NCI-H1092 treated with DMSO at 0.1 percent for 48 hours (cell line): ENCODE data around the gene TM9SF3.
"Not testable (repeated sequence)": the region's sequence is repeated elsewhere in the genome, so short reads cannot be mapped to it uniquely, and the experiment has no call there.

ENCODE experiments used
- DNase-seq: peaks from one replicate; lab custom pipeline; 2025; lab: John Stamatoyannopoulos, UW

TM9SF3 gene

GRCh38 chr10:96600337-96600736 is 13.5 kb upstream of the TM9SF3 start:
- DNase-seq, result no peak

- DNase-seq, result no peak
Observed at GRCh38 chr10:96598846-96599245, 12.0 kb upstream of the TM9SF3 start.

GRCh38 chr10:96596422-96597407 is 9.9 kb upstream of the TM9SF3 start:
- DNase-seq, result no peak

GRCh38 chr10:96595741-96596140 is 8.9 kb upstream of the TM9SF3 start:
- no peak for DNase-seq

- no peak for DNase-seq
Observed at GRCh38 chr10:96591946-96592345, 5.1 kb upstream of the TM9SF3 start.

- DNase-seq, result no peak
Observed at GRCh38 chr10:96588616-96589419, 2.0 kb upstream of the TM9SF3 start.

- DNase-seq, result peak; percentile 57
Observed at GRCh38 chr10:96588060-96588554, 1.3 kb upstream of the TM9SF3 start.

- peak; percentile 62 for DNase-seq
Observed at GRCh38 chr10:96587264-96588059, 650 bp upstream of the TM9SF3 start.

GRCh38 chr10:96585736-96586418 is 935 bp downstream of the TM9SF3 start:
- no peak for DNase-seq

- no peak for DNase-seq
Observed at GRCh38 chr10:96584474-96584873, 2.3 kb downstream of the TM9SF3 start.

GRCh38 chr10:96584035-96584434 is 2.8 kb downstream of the TM9SF3 start:
- no peak for DNase-seq

GRCh38 chr10:96579133-96579532 is 7.7 kb downstream of the TM9SF3 start:
- no peak for DNase-seq

GRCh38 chr10:96578633-96579032 is 8.2 kb downstream of the TM9SF3 start:
- DNase-seq, result no peak

GRCh38 chr10:96578022-96578421 is 8.8 kb downstream of the TM9SF3 start:
- no peak for DNase-seq

GRCh38 chr10:96577069-96577468 is 9.7 kb downstream of the TM9SF3 start:
- no peak for DNase-seq

GRCh38 chr10:96576277-96576980 is 10.4 kb downstream of the TM9SF3 start:
- DNase-seq, result no peak

- DNase-seq, result not testable (repeated sequence)
Observed at GRCh38 chr10:96574564-96574963, 12.2 kb downstream of the TM9SF3 start.

- DNase-seq, result no peak
Observed at GRCh38 chr10:96573036-96573435, 13.8 kb downstream of the TM9SF3 start.

GRCh38 chr10:96570983-96571964 is 15.5 kb downstream of the TM9SF3 start:
- no peak for DNase-seq
